IPS-18c (cell line): ENCODE results near the gene SFI1.
"Not testable (repeated sequence)": the region's sequence is repeated elsewhere in the genome, so short reads cannot be mapped to it uniquely, and the experiment has no call there.

Experiments used
- H3K4me3 ChIP-seq: 2 replicates; pipeline ENCODE4 v1.7.0; 2013; ENCODE audit warnings: low read depth, mild to moderate bottlenecking, low read length, moderate library complexity; ENCODE audit not compliant: insufficient read depth
- H3K9me3 ChIP-seq: one replicate; pipeline ENCODE4 v1.6.1; 2013; ENCODE audit warnings: mild to moderate bottlenecking, low read length, moderate library complexity; ENCODE audit not compliant: control insufficient read depth, insufficient read depth

SFI1 gene

DNA sequence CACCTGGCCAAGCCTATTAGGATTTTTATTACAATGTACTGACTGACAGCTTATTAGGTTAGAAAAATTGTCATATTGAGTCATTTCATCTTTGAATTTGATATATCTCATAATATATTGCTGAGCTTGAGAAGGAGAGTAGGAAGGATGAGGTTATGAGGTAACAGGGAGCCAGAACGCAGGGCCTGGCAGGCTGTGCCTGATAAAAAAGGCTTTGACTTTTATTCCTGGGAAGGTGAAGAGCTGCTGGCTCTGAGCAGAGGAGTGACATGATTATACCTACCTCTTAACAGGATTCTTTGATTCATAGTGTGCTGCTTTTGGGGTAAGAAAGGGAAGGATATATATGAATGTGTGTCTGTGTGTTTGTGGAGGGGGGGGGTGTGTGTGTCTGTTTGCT lies 70.9 kb downstream of the SFI1 start:
- no peak overlapping the region for H3K4me3 ChIP-seq
- no peaks in the 10 kb centered on the region for H3K9me3 ChIP-seq

DNA sequence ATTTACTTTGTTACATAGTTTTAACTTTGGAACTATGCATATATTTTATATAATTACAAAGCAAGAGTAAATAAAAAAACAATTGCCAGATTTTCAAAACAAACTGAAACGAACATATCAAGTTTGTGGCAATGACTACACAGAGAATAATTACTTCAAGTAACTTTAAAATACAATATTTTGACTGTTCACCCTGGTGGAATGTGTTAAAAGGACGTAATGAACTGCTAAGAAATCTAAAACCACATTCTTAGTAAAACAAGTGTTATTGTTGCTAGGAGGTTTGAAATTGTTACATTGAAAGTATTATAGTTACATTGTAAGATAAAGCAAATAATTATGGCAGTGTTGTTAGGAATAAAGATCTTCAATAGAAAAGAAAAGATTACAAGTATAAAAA lies 71.4 kb downstream of the SFI1 start:
- no peaks in the 10 kb centered on the region for H3K9me3 ChIP-seq
- H3K4me3 ChIP-seq, result no peak overlapping the region

DNA sequence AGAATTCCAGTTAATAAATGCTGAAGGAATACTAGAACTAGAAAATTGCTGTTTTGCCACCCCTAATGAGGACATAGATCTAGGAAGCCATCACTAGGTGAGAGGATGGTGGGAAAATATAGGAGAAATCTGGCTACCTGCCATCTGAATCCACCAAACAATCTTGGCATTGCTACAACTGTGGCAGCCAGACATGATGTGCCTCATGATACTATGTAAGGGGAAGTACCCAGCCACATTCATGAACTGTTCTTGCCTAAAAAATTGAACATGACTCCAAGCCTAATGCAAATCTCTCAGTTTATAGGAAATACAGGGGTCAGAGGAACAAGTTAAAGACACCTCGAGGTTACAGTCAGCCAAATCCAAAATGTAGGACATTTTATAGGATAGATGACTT lies 72.8 kb downstream of the SFI1 start:
- Histone ChIP-seq H3K9me3 (no peaks in the 10 kb centered on the region), H3K4me3 (no peak overlapping the region)

DNA sequence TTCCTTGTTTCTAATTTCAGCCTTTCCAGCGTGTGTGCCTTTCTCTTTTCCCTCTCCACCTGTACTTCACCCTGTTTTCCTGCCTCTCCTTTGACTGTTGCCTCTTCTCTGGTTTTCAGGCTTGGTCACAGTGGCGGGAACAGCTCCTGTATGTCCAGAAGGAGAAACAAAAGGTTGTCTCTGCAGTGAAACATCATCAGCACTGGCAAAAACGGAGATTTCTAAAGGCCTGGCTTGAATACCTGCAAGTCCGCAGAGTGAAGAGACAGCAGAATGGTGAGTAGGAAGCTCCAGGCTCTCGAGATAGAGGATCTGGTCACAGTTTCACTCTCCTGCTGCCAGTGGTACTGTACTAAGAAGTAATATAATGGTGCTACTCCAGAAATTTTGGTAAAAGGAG lies 76.6 kb downstream of the SFI1 start:
- Histone ChIP-seq H3K4me3 (no peak overlapping the region), H3K9me3 (no peaks in the 10 kb centered on the region)

DNA sequence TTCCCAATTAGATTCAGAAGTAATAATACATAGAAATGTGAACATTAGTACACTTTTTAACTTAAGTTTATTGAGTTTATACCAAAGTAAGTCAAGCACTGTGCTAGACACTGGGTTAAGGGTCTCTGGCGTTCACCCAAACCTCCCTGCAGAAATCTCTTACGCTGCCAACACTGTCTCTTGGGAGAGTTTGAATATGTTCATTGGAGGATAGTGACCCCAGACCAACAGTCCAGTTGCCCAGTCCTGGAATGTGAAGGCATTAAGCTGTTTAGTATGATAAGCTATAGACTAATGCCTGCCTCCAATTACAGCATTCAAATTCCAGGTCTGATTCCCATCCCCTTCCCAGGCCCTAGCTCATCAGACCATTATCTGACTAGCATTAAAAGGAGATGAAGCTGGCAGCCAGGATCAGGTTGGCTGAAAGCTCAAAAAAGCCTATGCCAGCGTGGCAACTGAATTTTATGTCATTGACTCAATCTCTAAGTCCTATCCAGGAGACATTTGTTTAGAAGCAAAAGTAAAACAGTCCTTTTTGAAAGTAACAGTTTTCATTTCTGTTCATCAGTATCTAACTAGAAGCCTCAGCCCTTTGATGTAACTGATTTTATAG lies 77.8 kb downstream of the SFI1 start:
- Histone ChIP-seq H3K9me3 (no peaks in the 10 kb centered on the region), H3K4me3 (no peak overlapping the region)

DNA sequence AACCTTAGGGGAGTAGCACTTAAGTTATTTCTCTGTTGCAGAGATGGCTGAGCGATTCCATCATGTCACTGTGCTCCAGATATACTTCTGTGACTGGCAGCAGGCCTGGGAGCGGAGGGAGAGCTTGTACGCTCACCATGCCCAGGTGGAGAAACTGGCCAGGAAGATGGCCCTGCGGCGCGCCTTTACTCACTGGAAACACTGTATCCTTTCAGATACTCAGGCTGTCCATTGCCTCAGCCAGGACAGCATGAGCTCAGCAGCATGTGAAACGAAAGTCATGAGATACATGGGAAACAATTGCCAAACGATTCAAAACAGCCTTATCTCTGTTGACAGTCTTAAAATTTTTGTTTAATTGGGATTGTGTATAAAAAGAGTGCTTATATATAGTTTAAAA lies 78.9 kb downstream of the SFI1 start:
- no peak overlapping the region for H3K4me3 ChIP-seq
- H3K9me3 ChIP-seq, result no peaks in the 10 kb centered on the region

DNA sequence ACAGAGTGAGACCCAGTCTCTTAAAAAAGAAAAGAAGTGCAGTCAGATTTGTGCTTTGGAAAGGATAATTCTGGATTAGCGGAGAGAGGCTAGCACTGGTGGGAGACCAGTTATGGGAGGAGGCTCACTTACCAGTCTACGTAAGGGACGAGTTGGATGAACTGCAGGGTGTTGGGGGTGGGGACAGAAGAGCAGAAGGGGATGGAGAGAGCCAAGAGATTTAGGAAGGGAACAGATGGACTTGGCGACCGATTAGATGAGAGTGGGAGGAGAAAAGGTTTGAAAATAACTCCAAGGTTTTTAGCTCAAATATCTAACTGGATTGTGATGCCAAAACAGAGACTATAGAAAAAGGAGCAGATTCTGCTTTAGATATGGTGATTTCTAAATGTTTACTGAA lies 81.4 kb downstream of the SFI1 start:
- H3K9me3 ChIP-seq, result no peaks in the 10 kb centered on the region
- no peak overlapping the region for H3K4me3 ChIP-seq

DNA sequence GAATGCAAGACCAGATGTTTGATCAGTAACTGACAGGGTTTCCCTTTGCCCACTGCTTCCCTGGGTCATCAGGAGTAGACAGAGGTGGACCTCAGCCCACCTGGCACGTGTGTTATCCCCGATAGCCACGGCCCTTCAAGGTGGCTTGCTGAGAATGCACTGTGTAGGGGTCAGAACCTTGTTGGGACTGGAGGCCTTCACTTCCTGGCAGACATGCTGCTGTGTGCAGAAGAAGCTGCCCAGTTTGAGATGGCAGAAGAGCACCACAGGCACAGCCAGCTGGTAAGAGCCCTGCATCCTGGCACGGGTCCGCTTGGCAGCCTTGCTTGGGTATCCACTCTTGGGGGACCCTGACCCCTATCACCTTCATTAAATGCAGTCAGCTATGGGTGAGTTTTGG lies 81.8 kb downstream of the SFI1 start:
- no peaks in the 10 kb centered on the region for H3K9me3 ChIP-seq
- no peak overlapping the region for H3K4me3 ChIP-seq

DNA sequence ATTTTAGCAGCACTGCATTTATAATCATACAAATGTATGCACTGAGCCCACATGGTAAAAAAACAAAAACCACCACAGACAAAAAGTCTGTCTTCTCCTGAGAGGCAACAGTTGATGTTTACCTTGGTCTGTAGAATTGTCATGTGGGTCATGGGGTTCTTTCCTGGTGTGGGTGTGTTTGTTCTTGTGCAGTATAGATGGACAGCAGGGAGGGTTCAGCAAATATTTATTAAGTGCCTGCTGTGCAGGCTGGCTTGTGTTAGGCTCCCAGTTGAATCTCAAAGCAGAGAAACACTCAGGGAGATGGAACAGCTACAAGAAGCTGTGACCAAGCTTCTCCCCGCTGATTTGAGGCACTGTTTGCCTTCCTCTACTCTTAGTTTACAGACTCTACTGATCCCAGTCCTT lies 83.5 kb downstream of the SFI1 start:
- H3K9me3 ChIP-seq, result no peaks in the 10 kb centered on the region
- H3K4me3 ChIP-seq, result no peak overlapping the region

DNA sequence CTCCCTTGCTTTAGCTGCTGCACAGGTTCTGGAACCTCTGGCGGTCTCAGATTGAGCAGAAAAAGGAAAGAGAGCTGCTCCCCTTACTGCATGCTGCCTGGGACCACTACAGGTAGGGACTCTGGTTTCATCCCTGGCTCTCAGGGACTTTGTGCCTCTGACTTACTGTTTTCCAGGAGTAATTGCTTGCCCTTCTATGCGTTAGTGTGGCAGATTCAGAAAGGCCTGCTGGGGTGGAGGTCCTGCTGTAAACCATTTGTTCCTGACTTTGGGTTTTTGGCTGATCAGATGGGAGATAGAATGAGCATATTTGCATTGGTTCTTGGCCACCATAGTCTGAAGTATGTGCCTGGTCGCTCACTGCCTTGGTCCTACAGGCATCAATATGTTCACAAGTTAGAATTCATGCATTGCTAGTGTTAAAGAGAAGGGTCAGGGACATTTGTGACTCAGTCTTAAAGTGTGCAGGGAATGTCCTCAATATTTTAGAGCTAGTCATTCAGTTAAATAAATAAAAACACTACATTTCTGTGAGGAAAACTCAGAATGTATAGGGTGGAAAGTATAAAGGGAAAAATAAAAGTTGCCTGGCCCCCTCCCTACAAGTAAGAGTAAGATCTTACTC lies 87.6 kb downstream of the SFI1 start:
- H3K4me3 ChIP-seq, result no peak overlapping the region

DNA sequence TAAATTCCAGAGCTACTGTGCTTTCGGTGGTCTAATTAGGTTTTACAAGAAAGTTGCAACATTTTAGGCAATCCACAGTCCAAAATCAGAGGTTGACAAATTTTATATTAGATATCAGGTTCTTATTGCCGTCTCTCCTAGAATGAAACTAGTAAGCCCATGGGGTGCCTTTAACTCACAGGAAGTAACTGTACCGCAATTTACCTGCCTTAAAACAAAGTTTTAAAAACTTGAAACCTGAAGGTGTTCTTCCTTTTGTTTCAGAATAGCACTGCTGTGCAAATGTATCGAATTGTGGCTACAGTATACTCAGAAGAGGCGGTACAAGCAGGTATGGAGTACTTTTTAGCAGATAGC lies 88.4 kb downstream of the SFI1 start:
- H3K4me3 ChIP-seq, result no peak overlapping the region
- H3K9me3 ChIP-seq, result no peaks in the 10 kb centered on the region

More for the DNA sequence above, 87.6 kb downstream of the SFI1 start:
- H3K9me3 ChIP-seq, result no peaks in the 10 kb centered on the region

DNA sequence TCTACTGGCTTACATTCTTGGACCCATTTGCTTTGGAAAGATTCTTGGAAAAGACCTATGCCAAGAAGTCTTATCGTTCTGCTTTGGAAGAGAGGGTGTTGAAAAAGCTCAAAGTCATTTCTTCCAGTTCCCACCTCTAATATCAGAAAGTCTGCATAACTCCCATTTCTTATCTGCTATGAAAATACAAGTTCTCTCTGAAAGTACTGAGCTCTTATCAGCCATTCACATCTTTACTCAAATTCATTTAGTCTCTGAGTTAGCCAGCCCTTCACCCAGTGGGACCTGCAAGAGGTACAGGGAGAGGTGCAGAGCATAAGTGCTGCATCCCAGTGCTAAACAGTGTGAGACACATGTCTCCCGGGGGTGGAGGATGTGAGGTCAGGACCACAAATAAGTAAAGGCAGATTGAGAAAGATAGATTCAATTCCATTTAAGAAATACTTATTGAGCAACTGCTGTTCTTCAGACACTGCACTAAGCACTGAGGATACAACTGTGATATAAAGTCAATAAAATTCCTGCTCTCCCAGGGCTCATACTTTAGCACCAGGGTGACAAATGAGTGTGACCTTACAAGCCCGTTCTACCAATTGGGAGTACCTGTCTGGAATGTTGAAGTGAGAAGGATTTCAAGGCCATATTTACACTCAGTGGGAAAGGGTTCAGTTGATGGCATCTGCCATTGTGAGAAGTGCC lies 89.0 kb downstream of the SFI1 start:
- H3K4me3 ChIP-seq, result no peak overlapping the region
- no peaks in the 10 kb centered on the region for H3K9me3 ChIP-seq

DNA sequence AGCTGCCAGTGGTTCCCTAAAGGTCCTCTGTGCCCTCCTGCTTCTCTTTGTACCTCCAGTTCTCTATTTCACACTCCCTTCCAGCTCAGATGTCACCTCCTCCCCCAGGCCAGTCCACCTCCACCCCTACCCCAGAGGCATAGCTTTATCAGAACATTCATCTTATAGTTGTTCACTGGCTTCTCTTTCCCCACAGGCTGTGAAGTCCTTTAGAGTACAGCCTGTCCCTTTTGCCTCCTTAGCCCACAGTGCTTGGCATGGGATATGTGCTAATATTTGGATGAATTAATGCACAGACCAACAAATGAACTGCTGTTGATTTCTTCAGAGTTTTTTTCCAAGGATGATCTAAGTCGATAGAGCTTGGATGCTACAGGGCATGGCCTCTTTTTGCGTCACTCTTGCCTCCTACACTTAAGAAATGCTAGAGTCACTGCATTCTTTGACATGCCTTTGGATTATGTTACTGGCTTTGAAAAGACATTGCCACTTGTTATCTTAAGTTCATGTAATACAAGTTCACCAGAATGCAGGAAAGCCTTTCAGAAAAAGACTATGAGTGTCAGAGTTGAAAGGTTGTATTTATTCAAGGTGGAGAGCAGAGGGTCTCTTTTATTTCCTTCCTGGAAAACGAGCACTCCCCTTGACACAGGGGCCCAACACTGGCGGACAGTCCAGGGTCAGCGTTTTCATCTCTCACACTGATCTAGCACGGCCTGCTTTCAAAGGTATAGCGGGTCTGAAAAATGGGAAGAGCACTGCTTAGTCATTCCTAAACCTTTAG lies 90.0 kb downstream of the SFI1 start:
- Histone ChIP-seq H3K9me3 (no peaks in the 10 kb centered on the region), H3K4me3 (no peak overlapping the region)

DNA sequence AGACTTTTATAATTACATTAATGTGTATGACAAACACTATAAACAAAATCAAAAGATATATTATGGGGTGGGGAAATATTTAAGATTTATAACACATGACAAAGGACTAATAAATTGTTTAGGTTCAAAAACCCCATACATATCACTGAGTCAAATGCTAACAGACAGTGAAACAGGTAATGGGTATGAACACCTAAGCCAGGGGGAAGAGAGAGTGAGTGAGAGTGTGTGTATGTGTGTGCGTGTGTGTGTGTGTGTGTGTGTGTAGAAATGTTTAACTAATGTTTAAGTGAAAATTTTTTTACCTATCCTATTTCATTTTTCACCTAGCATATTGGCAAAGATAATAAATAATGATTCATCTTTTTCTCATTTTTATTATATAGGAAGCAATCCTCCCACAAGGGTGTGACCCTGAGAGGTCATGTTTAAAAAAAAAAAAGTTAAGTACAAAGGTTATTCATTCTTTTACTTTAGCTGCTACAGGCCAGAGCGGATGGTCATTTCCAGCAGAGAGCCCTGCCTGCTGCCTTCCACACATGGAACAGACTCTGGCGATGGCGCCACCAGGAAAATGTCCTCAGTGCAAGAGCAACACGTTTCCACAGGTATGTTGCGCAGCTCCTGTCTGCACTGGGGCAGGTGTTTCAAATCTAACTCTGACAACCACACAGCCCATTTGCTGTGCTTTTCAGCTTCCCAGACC lies 92.8 kb downstream of the SFI1 start:
- Histone ChIP-seq H3K9me3 (no peaks in the 10 kb centered on the region), H3K4me3 (no peak overlapping the region)

DNA sequence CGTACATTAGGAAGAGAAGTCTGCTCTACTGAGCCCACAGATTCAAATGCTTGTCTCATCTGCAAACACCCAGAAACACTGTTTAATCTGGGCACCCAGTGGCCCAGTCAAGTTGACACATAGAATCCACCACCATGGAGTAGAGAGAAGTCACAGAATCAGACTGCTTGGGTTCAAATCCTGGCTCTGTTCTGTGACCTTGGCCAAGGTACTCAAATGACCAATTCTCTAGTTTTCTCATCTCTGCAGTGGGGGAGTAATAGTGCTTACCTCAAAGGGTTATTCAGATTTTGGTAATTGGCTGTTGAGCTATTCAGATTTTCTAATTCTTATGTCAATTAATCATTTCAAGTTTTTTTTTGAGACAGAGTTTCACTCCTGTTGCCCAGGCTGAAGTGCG lies 93.8 kb downstream of the SFI1 start:
- H3K9me3 ChIP-seq, H3K4me3 ChIP-seq: not testable (repeated sequence)

DNA sequence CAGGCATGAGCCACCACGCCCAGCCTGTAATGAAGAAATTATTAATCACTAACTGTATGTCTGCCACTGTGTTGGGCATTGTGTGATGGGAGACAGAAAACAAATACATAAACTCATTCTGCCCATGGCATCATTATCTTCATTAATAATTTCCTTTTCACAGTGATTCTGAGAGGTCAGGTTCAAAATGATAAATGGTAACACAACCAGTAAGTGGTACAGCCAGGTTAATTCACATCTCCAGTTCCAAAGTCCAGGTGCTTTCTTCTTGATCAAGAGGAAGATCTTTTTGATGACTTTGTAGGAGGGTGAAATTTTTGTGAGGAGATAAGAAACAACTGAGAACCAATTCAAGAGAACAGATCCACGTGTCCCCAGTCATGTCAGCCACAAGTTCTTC lies 98.9 kb downstream of the SFI1 start:
- Histone ChIP-seq H3K4me3 (no peak overlapping the region), H3K9me3 (peaks cover 2% of the 10 kb centered on the region)

DNA sequence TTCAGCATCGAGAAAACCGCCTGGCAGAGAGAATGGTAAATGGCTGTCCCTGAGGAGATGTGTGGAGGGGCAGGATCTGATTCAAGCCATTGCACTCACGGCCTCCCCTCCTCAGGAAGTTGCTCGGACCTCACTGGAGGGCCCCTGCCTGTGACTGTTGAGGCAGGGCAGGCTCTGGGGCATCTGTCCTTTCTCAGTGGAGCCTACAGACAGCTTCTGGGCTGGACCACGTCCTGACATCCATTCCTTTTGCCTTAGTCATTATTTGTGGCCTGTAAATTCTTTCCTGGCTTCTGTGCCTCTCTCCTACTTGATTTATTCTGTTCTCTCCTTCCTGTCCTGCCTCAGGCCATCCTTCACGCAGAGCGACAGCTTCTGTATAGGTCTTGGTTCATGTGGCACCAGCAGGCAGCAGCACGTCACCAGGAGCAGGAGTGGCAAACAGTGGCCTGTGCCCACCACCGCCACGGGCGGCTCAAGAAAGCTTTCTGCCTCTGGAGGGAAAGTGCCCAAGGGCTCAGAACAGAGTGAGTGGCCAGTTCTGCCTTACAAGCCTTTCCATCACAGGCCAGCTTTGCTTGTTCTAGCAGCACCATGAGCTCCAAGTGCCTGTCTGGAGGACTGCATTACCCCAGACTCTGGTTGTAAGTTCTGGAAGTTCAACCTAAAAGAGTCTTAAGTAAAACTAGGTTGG lies 106.1 kb downstream of the SFI1 start:
- H3K4me3 ChIP-seq, result no peak overlapping the region
- no peaks in the 10 kb centered on the region for H3K9me3 ChIP-seq
